SK-MEL-5 (cell line): ENCODE data around the gene BOC. TPM values are rescaled to one million over a fixed set of nuclear protein-coding genes. Genes with fewer than 3 reads are reported as not detected.
A peak's percentile ranks its signal among the peaks of the same experiment; 100 is the strongest.

ENCODE experiments used
- DNase-seq: peaks from one replicate; pipeline ENCODE4 v3.0.0-alpha.2; 2016; ENCODE audit warnings: low read depth, low spot score
- in situ Hi-C: cut with HindIII; loops from 2 replicates; pipeline ENCODE4 v1.10.0; 2016; ENCODE audit warnings: low sequenced_read_pairs, high pct_unique_total_duplicates, low pct_unique_long_range_greater_than_20kb
- total RNA-seq: library from RNA; depleted of rRNA; stranded (reverse); fragments of >200 nt; shearing (Covaris generic); gene quantifications from 2 replicates; pipeline ENCODE4 v1.2.3, GENCODE V29; 2014

BOC gene
- total RNA-seq, 1 experiment from 2014 or later, result 0.05 TPM

DNA sequence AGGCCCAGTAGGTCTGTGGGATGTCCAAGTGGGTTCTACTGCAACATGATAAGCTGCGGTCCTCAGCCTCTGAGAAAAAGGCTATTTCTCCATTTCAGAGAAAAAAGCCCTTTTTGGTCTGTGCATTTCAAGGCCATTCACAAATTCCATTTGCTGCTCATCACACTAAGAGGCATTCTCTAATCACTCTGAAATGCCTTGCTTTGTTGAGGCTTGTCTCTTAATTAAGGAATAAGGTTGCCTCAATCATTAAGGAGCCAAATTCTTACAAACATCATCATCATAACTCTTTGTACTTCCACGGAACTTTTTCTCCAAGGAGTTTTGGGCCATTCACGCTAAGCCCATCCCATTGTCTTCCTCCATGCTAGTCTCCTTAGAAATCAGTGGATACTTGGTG, 74.4 kb downstream of the BOC start:
- no peak for DNase-seq
- in situ Hi-C loops, result no loop called here

DNA sequence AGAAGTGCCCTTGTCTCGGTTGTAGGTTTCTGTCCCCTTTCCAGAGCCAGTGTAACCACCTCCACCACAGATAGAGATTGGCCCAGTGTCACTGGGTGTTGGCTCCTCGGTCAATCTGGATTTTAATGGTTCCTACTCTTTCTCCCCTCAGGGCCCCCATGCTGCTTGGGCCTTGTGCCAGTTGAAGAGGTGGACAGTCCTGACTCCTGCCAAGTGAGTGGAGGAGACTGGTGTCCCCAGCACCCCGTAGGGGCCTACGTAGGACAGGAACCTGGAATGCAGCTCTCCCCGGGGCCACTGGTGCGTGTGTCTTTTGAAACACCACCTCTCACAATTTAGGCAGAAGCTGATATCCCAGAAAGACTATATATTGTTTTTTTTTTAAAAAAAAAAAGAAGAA, 75.2 kb downstream of the BOC start:
- in situ Hi-C loops, result no loop called here
- DNase-seq, result no peak

DNA sequence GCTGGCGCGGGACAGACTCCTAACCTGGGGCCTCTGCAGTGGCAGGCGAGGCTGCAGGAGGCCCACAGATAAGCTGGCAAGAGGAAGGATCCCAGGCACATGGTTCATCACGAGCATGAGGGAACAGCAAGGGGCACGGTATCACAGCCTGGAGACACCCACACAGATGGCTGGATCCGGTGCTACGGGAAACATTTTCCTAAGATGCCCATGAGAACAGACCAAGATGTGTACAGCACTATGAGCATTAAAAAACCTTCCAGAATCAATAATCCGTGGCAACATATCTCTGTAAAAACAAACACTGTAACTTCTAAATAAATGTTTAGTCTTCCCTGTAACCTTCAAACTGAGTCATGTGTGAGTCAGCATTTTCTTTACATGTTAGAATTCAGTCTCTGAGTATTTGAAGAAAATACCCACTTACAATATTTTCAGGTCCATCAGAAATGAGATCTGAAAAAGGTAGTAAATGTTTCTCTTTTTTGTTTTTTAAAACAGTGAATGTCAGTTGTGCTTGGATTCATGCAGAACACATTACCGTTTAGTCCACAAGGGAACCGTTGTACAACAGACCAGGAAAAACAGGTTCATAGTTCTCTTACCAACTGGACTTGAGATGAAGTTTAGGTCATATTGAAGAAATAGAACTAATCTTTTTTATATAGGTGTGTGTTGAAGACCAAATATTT, 75.9 kb downstream of the BOC start:
- no peak for DNase-seq
- in situ Hi-C loops, result no loop called here

DNA sequence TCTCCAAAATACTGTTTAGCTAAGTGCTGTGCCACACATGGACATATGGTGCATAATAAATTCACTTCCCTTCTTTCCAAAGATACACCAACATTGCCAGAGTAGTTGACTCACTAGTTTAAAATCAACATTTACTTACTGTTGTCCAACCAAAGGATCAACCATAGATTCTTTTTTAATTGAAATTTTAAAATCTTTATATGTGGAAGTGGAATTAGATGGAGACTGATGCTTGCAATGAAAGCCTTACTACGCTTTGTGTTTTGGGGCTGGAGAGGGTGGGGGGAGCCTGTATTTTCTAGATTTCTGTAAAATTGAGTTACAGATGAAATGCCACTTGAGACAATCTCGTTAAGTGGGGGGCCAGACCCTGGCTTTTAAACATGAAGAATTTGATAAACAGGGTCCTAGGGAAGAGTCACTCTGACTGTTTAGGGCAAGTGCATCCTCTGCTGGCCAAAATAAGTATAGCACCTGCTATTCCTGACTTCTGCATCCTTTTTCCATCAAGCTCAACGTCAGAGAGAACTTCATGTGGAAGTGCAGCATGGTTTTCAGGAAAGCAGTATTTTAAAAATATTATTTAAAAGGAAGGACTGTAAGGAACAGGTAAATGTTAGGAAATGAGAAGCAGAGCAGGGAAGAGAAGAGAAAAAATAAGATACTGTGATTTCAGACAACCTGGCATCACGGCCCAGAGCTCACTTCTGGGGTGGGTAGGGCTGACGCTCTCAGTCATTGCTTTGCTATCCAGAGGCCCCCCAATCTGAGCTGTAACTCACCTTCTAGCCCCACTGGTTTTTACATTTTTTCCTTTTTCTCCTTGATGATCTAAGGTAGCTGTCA, 76.7 kb downstream of the BOC start:
- in situ Hi-C loops, result no loop called here
- peak; percentile 70 for DNase-seq

DNA sequence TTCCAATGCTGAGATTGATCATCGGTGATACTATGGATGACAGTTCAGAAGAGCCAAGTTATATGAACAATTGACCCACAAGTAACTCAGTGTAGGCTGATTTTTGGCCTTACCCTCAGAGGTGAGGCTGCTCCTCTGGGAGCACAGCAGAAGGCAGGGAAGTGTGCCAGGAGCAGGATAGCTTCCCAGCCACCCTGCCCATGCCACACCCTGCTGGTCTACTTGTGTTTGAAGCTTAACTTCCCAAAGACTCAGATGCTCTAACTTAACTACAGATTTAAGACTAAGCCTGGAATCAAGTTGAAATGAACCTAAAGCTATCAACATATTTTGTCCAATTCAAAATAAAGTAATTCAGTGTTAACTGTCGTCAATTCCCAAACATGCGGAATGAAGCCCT, 77.5 kb downstream of the BOC start:
- DNase-seq, result no peak
- in situ Hi-C loops, result no loop called here

DNA sequence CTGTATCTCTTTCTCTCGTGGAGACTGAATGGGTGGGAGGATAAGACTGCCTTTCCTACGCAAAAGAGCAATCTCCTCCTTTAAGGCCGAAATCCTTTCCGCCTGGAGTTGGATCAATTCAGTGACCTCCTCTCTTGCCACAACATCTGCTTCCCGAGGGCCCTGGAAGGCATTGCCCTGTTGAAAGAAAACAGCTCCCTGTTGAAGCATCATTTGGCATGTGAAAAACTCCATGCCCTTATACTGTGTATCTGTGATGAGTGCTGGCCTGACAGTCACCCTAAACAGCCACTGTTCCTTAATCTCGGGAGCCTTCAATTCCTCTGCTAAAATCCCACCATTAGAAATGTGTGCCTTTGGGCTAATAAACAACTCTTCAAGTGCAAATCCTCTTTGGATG, 80.2 kb downstream of the BOC start:
- in situ Hi-C loops, result no loop called here
- no peak for DNase-seq

DNA sequence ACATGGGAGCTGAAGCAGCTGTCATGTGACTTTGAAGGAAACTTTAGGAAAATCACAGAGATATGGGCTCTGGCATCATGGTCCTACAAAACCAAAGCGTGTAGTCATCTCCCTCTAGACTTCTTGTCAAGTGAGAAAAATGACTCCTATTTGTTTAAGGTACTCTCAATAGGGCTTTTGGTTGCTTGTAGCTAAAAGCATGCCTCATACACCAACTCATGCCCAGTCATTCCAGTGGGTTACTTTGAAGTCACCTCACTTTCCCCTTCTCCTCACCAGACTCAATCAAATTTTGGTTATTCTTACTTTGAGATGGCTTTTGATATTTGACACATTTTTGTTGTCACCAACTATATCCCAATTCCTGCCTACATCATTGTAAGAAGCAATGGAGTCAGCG, 81.6 kb downstream of the BOC start:
- in situ Hi-C loops, result no loop called here
- no peak for DNase-seq

DNA sequence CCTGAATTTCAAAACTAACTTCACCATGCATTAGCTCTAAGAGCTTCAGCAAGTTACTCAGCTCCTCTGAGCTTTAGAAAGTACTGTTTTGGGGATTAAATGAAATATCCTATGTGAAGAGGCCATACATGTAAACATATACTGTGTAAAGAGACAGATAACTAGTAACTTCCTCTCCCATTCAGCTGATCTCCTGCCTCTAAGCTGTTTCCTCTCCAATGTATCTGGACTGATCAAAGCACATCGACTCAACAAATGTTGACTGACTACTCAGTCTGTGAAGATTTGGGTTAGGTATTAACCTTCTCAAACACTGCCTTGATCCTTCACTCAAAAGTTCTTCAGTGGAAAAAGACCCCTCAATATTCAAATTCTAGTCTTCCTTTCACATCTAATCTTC, 82.0 kb downstream of the BOC start:
- no peak for DNase-seq
- in situ Hi-C loops, result no loop called here

DNA sequence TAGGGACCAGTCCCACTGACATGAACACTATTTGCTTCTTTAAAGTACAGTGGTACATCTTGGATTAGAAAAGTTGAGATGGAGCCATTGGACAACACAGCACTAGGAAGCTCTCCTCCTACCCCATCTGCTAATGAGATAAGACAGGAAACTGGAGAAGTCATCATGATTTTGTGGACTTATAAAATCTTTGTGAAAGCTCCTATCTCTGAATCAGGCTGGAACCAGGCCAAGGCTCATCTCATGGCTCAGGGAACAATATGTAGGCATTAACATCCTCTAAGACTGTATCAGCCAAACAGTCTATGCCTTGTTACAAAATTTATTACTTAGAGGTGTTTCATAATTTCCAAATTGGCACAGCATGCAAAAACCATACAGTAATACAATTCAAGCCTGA, 84.1 kb downstream of the BOC start:
- in situ Hi-C loops, result no loop called here
- DNase-seq, result no peak

DNA sequence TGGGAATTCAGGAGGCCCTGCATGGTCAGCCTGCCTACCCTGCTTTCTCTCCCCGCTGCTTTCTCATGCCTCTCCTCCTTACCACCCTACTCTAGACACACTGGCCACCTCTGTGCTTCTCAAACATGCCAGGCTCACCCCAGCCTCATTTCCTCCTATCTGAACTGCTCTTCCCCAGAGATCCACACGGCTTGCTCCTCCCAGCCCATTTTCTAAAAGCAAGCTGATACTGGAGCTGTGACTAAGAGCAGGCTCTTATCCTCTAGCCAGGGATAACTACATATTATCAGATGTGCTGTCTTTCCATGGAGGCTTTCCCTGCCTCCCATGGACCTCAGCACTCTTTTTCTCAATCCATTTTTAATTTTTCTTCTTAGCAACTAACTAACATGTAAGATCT, 85.9 kb downstream of the BOC start:
- in situ Hi-C loops, result no loop called here
- no peak for DNase-seq

DNA sequence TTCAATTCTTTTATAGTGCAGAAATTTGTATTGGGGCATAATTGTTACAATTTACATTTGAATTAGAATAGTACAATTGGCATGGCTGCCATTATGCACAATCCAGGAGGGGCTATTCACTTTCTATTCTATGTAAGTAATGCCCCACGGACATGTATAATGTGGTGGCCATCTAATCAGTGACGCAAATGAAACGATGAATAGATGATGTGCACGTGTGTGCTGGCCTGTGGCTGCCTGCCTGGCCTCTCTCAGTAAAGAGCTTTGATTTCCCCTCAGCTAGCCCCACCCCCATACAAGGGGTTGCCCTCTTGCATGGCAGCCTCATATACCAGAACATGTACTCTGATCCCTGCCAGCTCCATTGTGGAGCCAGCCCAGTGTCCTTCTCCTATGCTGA, 86.5 kb downstream of the BOC start:
- in situ Hi-C loops, result no loop called here
- no peak for DNase-seq

DNA sequence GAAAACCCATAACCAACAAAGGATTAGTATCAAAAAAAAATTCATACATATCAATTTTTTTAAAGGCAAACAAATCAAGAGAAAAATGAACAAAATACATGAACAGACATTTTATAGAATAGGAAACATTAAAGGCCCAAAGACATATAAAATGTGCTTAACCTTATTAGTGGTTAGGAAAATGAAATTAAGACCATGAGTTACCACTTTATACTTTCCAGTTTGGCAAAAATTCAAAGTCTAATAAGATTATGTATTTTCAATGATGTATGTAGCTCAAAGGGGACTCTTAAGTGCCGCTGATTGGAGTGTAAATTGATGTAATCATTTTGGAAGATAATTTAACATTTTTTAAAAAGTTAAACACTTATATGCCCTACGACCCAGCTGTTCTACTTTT, 89.2 kb downstream of the BOC start:
- DNase-seq, result no peak
- in situ Hi-C loops, result no loop called here

DNA sequence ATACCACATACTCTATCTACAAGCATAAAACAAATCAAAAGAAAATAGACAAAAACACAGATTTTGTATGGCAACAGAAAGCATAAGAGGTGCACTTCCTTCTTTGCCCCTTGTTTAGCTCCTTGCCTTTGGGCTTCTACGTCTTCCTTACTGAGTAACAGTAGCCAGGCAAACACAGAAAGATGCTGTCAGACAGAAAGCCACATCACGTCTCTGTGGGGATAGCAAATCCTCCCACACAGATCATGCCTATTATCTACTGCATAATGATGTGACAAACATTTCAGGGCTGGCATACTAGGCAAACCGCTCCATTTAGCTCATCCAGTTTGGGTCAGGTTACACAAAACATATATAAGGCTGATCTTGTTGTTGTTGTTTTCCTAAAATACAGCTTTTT, 92.7 kb downstream of the BOC start:
- DNase-seq, result no peak
- in situ Hi-C loops, result no loop called here

DNA sequence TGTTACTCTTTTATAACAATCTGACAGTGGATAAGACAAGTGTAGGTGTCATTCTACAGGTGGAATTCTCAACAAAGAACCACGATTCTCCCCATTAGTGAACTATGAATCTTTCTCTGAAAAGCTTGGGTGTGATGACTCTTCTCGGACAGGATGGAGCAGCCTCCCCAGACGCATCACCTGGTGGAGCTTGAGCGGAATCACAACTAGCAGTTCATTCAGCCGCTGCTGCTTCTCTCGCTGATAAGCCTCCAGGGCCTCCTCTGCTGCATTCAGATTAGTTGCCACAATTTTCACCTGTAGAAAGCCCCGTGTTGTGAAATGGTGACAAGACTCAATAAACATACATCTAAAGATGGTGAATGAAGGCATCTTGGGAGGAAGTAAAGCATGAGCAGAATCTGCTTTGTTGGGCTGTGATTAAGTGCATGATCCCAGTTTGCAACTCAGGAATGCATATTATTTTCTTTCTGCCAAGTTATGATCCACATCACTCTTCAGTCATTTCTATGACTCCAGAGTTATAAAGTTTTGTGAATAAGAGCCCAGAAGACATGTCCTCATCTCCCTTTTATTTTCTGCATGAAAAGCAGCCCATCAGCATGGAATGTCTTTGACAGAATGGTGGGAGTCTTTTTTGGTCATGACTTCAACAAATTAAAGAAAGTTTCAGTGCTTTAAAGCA, 93.6 kb downstream of the BOC start:
- DNase-seq, result no peak
- in situ Hi-C loops, result no loop called here

DNA sequence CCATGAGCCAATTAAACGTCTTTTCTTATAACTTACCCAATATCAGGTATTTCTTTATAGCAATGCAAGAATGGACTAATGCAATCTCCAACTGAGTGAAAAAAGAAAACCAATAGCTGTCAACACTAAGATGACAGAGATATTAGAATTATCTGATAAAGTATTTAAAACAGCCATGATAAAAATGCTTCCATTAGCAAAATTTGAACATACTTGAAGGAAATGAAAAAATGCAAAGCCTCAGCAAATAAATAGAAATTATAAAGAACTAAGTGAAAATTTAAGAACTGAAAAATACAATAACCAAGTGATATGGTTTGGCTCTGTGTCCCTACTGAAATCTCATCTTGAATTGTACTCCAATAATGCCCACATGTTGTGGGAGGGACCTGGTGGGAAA, 99.6 kb downstream of the BOC start:
- DNase-seq, result no peak
- in situ Hi-C loops, result no loop called here

DNA sequence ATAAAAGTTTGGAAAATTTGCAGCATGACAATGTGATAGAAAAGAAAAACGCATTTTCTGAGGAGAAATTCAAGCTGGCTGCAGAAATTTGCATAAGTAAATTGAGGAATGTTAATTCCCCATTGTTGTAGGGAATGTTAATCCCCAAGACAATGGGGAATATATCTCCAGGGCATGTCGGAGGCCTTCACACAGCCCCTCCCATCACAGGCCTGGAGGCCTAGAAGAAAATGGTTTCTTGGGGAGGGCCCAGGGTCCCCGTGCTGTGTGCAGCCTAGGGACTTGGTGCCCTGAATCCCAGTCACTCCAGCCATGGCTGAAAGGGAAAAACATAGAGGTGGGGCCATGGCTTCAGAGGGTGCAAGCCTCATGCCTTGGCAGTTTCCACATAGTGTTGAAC, 101.1 kb downstream of the BOC start:
- in situ Hi-C loops, result no loop called here
- no peak for DNase-seq

DNA sequence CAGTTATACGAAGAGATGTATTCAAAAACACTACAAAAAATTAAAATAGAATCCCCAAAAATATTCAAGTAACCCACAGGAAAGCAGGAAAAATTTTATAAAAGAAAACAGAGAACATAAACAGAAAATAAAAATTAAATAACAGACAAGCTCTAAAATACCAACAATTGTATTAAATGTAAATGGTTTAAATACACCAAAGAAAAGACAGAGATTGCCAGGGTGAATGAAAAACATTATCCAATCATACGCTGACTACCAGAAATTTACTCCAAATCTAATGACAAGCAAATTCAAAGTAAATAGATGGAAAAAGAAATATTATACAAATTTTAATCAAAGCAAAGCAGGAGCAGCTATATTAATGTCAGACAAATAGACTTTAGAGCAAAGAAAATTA, 103.6 kb downstream of the BOC start:
- DNase-seq, result no peak
- in situ Hi-C loops, result no loop called here

DNA sequence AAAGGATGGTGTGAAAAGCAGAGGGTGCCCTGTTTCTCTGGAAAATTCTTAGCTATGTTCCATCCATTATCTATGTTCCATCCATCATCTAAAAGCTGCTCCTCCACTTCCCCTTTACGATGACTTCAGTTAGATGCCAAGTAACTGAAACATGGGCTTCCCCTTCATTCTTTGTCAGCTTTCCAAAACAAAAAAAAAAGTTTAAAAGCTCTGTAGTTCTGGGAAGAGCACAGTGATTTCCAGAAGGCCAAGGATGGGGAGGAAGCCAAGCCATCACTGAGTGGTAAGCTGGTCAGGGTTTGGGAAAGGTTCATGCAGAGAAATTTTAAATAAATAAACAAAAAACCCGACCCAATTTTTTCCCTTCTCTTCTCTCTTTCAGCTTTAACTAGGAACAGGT, 118.4 kb downstream of the BOC start:
- in situ Hi-C loops, result no loop called here
- no peak for DNase-seq

DNA sequence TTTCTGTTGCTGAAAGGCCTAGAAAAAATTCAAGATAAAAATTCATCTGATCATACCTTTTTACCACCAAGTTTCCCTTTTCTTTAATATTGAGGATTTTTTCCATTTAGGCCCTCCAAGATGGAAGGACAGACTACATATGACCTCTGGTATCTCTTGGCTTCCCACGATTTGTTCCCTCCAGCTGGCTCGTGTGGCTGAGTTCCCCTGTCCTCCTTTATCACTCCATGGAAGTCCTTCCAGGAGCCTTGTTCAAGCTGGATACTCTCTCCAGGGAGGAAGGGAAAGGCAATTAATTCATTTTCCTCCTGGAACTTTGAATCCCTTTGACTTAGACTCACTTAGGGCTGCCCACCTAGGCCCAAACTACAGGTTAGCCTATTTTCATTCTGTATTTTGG, 119.4 kb downstream of the BOC start:
- no peak for DNase-seq
- in situ Hi-C loops, result no loop called here
